Caco-2 (cell line): Measurements from ENCODE around the gene SLC34A3. TPM values are rescaled to one million over a fixed set of nuclear protein-coding genes. Genes with fewer than 3 reads are reported as not detected.

Experiments
- BruUV-seq: library from RNA; stranded (reverse); fragments of 400-500 nt; replicated peaks from 2 replicates; lab custom pipeline; 2021; lab: Mats Ljungman, UMichigan
- CTCF ChIA-PET: fragments of 300-600 bp; sonication (Branson Sonifier 250); formaldehyde crosslinking; loops from one replicate; lab custom pipeline; 2022; ENCODE audit warnings: antibody characterized with exemption; lab: Charles Lee
- POLR2A ChIA-PET: fragments of 300-600 bp; sonication (Branson Sonifier 250); formaldehyde crosslinking; loops from one replicate; lab custom pipeline; 2022; ENCODE audit warnings: antibody characterized with exemption; lab: Charles Lee
- DNase-seq, 2 experiments: peaks; one replicate each; pipeline versions ENCODE4 v3.0.0 to v3.0.0-alpha.2; 2020 to 2022
- H3K27me3 ChIP-seq: replicated peaks from 2 replicates; pipeline ENCODE4 v1.6.0; 2011; ENCODE audit warnings: low read length; ENCODE audit not compliant: control insufficient read depth, insufficient read depth
- H3K36me3 ChIP-seq: 2 replicates; pipeline ENCODE4 v1.5.1; 2011; ENCODE audit warnings: low read length; ENCODE audit not compliant: control insufficient read depth, insufficient read depth
- H3K4me1 ChIP-seq: fragments of 250-450 bp; sonication (Bioruptor Pico); 2 replicates; pipeline ENCODE4 v1.5.1; 2020; ENCODE audit warnings: mild to moderate bottlenecking
- H3K4me3 ChIP-seq: 2 replicates; pipeline ENCODE4 v1.5.1; 2011; ENCODE audit warnings: low read depth, mild to moderate bottlenecking, control low read depth, low read length
- H3K9me3 ChIP-seq: fragments of 250-450 bp; sonication (Bioruptor Pico); 2 replicates; pipeline ENCODE4 v1.5.1; 2020; ENCODE audit warnings: mild to moderate bottlenecking, moderate library complexity
- H3K27ac Mint-ChIP-seq: one replicate; pipeline ENCODE4 v1.8.0; 2022; ENCODE audit warnings: mixed read lengths; ENCODE audit not compliant: unreplicated experiment
- H3K27me3 Mint-ChIP-seq: one replicate; pipeline ENCODE4 v1.8.0; 2022; ENCODE audit warnings: mixed read lengths; ENCODE audit not compliant: insufficient read depth, unreplicated experiment
- H3K36me3 Mint-ChIP-seq: one replicate; pipeline ENCODE4 v1.8.0; 2022; ENCODE audit warnings: mild to moderate bottlenecking, mixed read lengths; ENCODE audit not compliant: insufficient read depth, unreplicated experiment
- H3K4me1 Mint-ChIP-seq: one replicate; pipeline ENCODE4 v1.8.0; 2022; ENCODE audit warnings: low read depth, mixed read lengths; ENCODE audit not compliant: unreplicated experiment
- H3K4me3 Mint-ChIP-seq: one replicate; pipeline ENCODE4 v1.8.0; 2022; ENCODE audit warnings: mild to moderate bottlenecking, moderate library complexity, mixed read lengths; ENCODE audit not compliant: unreplicated experiment
- H3K9me3 Mint-ChIP-seq: one replicate; pipeline ENCODE4 v1.8.0; 2022; ENCODE audit warnings: mixed read lengths; ENCODE audit not compliant: unreplicated experiment
- intact Hi-C: fragments of 100-400 bp; cut with micrococcal nuclease; formaldehyde crosslinking; loops from one replicate; pipeline ENCODE4 v1.10.0; 2022; ENCODE audit not compliant: unreplicated experiment
- total RNA-seq: library from RNA; stranded (reverse); gene quantifications from 2 replicates; pipeline ENCODE4 v1.2.3, GENCODE V29; 2022
- TF ChIP-seq, protein P1 (sequence below), 2 experiments: fragments of 200-600 bp in 1 of 2; IDR thresholded peaks; 1 replicate in 1 of 2; 2 replicates in 1 of 2; pipeline versions ENCODE4 v1.5.1 to v1.8.0; 2011 to 2022; ENCODE audit warnings: antibody characterized with exemption in 1 of 2, control low read depth in 1 of 2, inconsistent platforms in 1 of 2, low read depth in 1 of 2, low read length in 1 of 2, mild to moderate bottlenecking in 1 of 2, moderate library complexity in 1 of 2; ENCODE audit not compliant: insufficient read depth in 1 of 2, severe bottlenecking in 1 of 2, unreplicated experiment in 1 of 2

Gene SLC34A3
- total RNA-seq, 1 experiment from 2014 or later: not detected

DNA sequence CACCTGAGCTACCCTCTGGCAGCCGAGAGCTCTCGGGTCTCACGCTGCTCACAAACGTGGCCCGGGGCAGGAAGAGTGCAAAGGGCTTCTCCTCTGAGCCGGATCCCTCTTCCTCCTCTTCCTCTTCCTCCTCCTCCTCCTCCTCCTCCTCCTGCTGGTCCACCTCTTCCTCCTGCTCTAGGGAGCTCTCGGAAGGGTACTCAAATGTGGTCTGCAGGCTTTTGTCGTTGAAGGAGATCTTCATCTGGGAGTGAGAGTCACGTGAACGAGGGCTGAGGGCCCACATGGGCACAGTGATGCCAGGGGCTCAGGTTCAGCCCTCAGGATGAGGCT lies 38.3 kb upstream of the SLC34A3 start:
- H3K4me3 Mint-ChIP-seq: no peak overlapping the region
- no peak overlapping the region for H3K4me3 ChIP-seq
- TF ChIP-seq, protein P1, sequence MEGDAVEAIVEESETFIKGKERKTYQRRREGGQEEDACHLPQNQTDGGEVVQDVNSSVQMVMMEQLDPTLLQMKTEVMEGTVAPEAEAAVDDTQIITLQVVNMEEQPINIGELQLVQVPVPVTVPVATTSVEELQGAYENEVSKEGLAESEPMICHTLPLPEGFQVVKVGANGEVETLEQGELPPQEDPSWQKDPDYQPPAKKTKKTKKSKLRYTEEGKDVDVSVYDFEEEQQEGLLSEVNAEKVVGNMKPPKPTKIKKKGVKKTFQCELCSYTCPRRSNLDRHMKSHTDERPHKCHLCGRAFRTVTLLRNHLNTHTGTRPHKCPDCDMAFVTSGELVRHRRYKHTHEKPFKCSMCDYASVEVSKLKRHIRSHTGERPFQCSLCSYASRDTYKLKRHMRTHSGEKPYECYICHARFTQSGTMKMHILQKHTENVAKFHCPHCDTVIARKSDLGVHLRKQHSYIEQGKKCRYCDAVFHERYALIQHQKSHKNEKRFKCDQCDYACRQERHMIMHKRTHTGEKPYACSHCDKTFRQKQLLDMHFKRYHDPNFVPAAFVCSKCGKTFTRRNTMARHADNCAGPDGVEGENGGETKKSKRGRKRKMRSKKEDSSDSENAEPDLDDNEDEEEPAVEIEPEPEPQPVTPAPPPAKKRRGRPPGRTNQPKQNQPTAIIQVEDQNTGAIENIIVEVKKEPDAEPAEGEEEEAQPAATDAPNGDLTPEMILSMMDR (IDR thresholded peaks at IDR 0.05; ENCODE audit: insufficient read depth in 1 of 2, low read depth in 1 of 2, low read length in 1 of 2, severe bottlenecking in 1 of 2, unreplicated experiment in 1 of 2): no peak
- H3K27ac Mint-ChIP-seq: no peak overlapping the region
- DNase-seq: no peak
- H3K27me3 Mint-ChIP-seq: no peaks in the 10 kb centered on the region
- POLR2A ChIA-PET: interaction anchor here (0.6 kb wide), 1 partner anchor 8 kb away, joined by 3 read pairs; the partner anchor contains the start of gene TPRN
- H3K9me3 ChIP-seq: no peaks in the 10 kb centered on the region
- H3K4me1 Mint-ChIP-seq: peaks cover 19% of the 10 kb centered on the region
- intact Hi-C loops: no loop called here
- no TSS peak for BruUV-seq
- H3K9me3 Mint-ChIP-seq: no peaks in the 10 kb centered on the region
- CTCF ChIA-PET: interaction anchor here (0.8 kb wide), 1 partner anchor 44 kb away, joined by 3 read pairs; no protein-coding TSS in a partner anchor
- H3K27me3 ChIP-seq: no peaks in the 10 kb centered on the region
- peaks cover 2% of the 10 kb centered on the region for H3K36me3 ChIP-seq
- H3K4me1 ChIP-seq: peaks cover 18% of the 10 kb centered on the region
- H3K36me3 Mint-ChIP-seq: peaks cover 46% of the 10 kb centered on the region

DNA sequence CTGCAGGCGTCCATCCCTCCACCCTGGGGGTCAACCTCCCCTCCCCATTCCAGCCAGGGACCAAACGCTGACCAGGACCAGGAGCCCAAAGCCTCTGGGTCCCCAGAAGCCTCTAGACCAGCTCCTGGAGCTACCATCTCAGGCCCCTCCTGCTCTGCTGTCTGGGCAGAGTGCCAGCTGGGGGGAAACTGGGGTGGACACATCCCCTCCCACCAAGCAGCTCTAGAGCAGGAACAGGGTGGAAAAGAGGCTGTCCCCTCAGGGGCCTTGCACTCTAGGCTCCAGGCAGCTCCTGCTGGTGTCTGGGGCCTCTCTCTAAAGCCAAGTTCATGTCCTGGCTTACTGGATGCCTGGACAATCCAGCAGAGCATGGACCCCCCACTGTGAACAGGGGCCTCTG lies 37.8 kb upstream of the SLC34A3 start:
- no TSS peak for BruUV-seq
- no peaks in the 10 kb centered on the region for H3K9me3 ChIP-seq
- intact Hi-C loops: no loop called here
- H3K27me3 ChIP-seq: no peaks in the 10 kb centered on the region
- peaks cover 20% of the 10 kb centered on the region for H3K4me1 ChIP-seq
- Mint-ChIP-seq H3K4me3 (no peak overlapping the region), H3K9me3 (no peaks in the 10 kb centered on the region), H3K4me1 (peaks cover 15% of the 10 kb centered on the region), H3K27me3 (no peaks in the 10 kb centered on the region), H3K27ac (no peak overlapping the region), H3K36me3 (peaks cover 42% of the 10 kb centered on the region)
- TF ChIP-seq, protein P1 (IDR thresholded peaks at IDR 0.05; ENCODE audit: insufficient read depth in 1 of 2, low read depth in 1 of 2, low read length in 1 of 2, severe bottlenecking in 1 of 2, unreplicated experiment in 1 of 2): no peak
- ChIA-PET CTCF (no interaction called here), POLR2A (no interaction called here)
- DNase-seq: no peak
- H3K4me3 ChIP-seq: no peak overlapping the region
- peaks cover 2% of the 10 kb centered on the region for H3K36me3 ChIP-seq

DNA sequence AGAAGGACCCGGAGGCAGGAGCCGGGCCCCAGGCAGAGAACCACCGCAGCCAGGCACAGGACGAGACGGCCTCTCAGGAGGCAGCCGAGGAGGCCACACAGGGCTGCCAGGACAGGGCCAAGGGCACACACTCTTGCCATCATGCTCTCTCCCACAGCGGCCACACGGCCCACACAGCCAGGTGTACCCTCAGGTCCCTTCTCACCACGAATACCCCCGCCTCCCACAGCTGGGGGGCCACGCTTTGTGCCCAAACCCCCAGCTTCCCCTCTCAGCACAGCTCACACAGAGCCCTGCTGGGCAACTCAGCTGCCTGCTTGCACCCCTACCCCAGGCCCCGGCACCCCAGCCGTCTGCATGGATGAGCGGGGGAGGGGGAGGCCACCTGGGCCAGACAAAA lies 36.9 kb upstream of the SLC34A3 start:
- CTCF ChIA-PET: no interaction called here
- TF ChIP-seq, protein P1 (IDR thresholded peaks at IDR 0.05; ENCODE audit: insufficient read depth in 1 of 2, low read depth in 1 of 2, low read length in 1 of 2, severe bottlenecking in 1 of 2, unreplicated experiment in 1 of 2): no peak
- no peak for DNase-seq
- Mint-ChIP-seq H3K4me3 (no peak overlapping the region), H3K36me3 (peaks cover 33% of the 10 kb centered on the region), H3K4me1 (peaks cover 15% of the 10 kb centered on the region), H3K27me3 (no peaks in the 10 kb centered on the region), H3K9me3 (no peaks in the 10 kb centered on the region), H3K27ac (no peak overlapping the region)
- Histone ChIP-seq H3K27me3 (no peaks in the 10 kb centered on the region), H3K36me3 (peaks cover 2% of the 10 kb centered on the region), H3K4me1 (peaks cover 29% of the 10 kb centered on the region), H3K9me3 (no peaks in the 10 kb centered on the region), H3K4me3 (no peak overlapping the region)
- intact Hi-C loops: no loop called here
- POLR2A ChIA-PET: no interaction called here
- BruUV-seq: no TSS peak
